Smooth muscle cell (in vitro differentiated cells): ENCODE data around the gene IMMP2L. TPM values are rescaled to one million over a fixed set of nuclear protein-coding genes. Genes with fewer than 3 reads are reported as not detected.

Experiments
- DNase-seq: peaks from one replicate; lab custom pipeline; 2025; ENCODE audit not compliant: unreplicated experiment; lab: John Stamatoyannopoulos, UW
- H2AFZ ChIP-seq: fragments of 200-600 bp; sonication (generic); 2 replicates; pipeline ENCODE4 v1.6.0; 2016; ENCODE audit warnings: antibody characterized with exemption, low read depth, mild to moderate bottlenecking
- H3F3A ChIP-seq: fragments of 200-600 bp; sonication (generic); 2 replicates; pipeline ENCODE4 v1.6.0; 2017; ENCODE audit warnings: antibody characterized with exemption, low read depth
- H3K27ac ChIP-seq: fragments of 200-600 bp; sonication (generic); 2 replicates; pipeline ENCODE4 v1.5.1; 2016; ENCODE audit warnings: low read depth, mild to moderate bottlenecking
- H3K27me3 ChIP-seq: fragments of 200-600 bp; sonication (generic); 2 replicates; pipeline ENCODE4 v1.6.1; 2016; ENCODE audit warnings: low read depth, mild to moderate bottlenecking
- H3K36me3 ChIP-seq: fragments of 200-600 bp; sonication (generic); 2 replicates; pipeline ENCODE4 v1.5.1; 2016; ENCODE audit warnings: low read depth
- H3K4me1 ChIP-seq: fragments of 200-600 bp; sonication (generic); 2 replicates; pipeline ENCODE4 v1.5.1; 2016; ENCODE audit warnings: low read depth
- H3K4me2 ChIP-seq: fragments of 200-600 bp; sonication (generic); 2 replicates; pipeline ENCODE4 v1.6.0; 2016; ENCODE audit warnings: mild to moderate bottlenecking
- H3K4me3 ChIP-seq: fragments of 200-600 bp; sonication (generic); 2 replicates; pipeline ENCODE4 v1.5.1; 2016; ENCODE audit warnings: mild to moderate bottlenecking
- H3K79me2 ChIP-seq: fragments of 200-600 bp; sonication (generic); 2 replicates; pipeline ENCODE4 v1.6.0; 2016; ENCODE audit warnings: low read depth, mild to moderate bottlenecking
- H3K9ac ChIP-seq: fragments of 200-600 bp; sonication (generic); 2 replicates; pipeline ENCODE4 v1.6.0; 2016; ENCODE audit warnings: low read depth
- H3K9me3 ChIP-seq: fragments of 200-600 bp; sonication (generic); replicated peaks from 2 replicates; pipeline ENCODE4 v1.5.1; 2016; ENCODE audit warnings: low read depth
- H4K20me1 ChIP-seq: fragments of 200-600 bp; sonication (generic); 2 replicates; pipeline ENCODE4 v1.6.0; 2016; ENCODE audit warnings: low read depth
- WGBS: methylation state at CpG from one replicate; pipeline ENCODE4 v1.1.7; 2016; ENCODE audit warnings: low lambda C conversion rate; 5-methylcytosine and 5-hydroxymethylcytosine counted together
- polyA plus RNA-seq: library from polyadenylated mRNA; unstranded; fragments of >200 nt; fragmentation: Nextera tagmentation; extraction: Ambion mirVana; gene quantifications from 2 replicates; pipeline ENCODE4 v1.2.1, GENCODE V29; 2016
- total RNA-seq: library from RNA; depleted of rRNA; stranded (reverse); fragments of >200 nt; gene quantifications from 2 replicates; pipeline ENCODE4 v1.2.3, GENCODE V29; 2014
- TF ChIP-seq, protein P1 (sequence below): fragments of 200-600 bp; sonication (generic); IDR thresholded peaks from 2 replicates; pipeline ENCODE4 v1.5.1; 2017; ENCODE audit warnings: borderline replicate concordance, mild to moderate bottlenecking, antibody characterized with exemption; ENCODE audit not compliant: insufficient read depth, poor library complexity, severe bottlenecking

Gene IMMP2L
- total and polyA plus RNA-seq, 2 experiments from 2014 or later, result 10.9 to 11.1 TPM

- no peaks in the 10 kb centered on the region for H3K36me3 ChIP-seq
- no peak overlapping the region for H3K27ac ChIP-seq
- TF ChIP-seq, protein P1, sequence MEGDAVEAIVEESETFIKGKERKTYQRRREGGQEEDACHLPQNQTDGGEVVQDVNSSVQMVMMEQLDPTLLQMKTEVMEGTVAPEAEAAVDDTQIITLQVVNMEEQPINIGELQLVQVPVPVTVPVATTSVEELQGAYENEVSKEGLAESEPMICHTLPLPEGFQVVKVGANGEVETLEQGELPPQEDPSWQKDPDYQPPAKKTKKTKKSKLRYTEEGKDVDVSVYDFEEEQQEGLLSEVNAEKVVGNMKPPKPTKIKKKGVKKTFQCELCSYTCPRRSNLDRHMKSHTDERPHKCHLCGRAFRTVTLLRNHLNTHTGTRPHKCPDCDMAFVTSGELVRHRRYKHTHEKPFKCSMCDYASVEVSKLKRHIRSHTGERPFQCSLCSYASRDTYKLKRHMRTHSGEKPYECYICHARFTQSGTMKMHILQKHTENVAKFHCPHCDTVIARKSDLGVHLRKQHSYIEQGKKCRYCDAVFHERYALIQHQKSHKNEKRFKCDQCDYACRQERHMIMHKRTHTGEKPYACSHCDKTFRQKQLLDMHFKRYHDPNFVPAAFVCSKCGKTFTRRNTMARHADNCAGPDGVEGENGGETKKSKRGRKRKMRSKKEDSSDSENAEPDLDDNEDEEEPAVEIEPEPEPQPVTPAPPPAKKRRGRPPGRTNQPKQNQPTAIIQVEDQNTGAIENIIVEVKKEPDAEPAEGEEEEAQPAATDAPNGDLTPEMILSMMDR, result no peak
- H2AFZ ChIP-seq, result no peak overlapping the region
- no peaks in the 10 kb centered on the region for H4K20me1 ChIP-seq
- DNase-seq, result no peak
- H3F3A ChIP-seq, result no peaks in the 10 kb centered on the region
- no peaks in the 10 kb centered on the region for H3K79me2 ChIP-seq
- H3K4me1 ChIP-seq, result no peaks in the 10 kb centered on the region
- no peak overlapping the region for H3K9ac ChIP-seq
- no peaks in the 10 kb centered on the region for H3K9me3 ChIP-seq
- H3K27me3 ChIP-seq, result no peaks in the 10 kb centered on the region
- WGBS, result 98% methylated on average over 2 of the region's 2 CpGs
- H3K4me3 ChIP-seq, result no peak overlapping the region
- H3K4me2 ChIP-seq, result no peak overlapping the region
Observed at GRCh38 chr7:110721395-110721794, 840.9 kb downstream of the IMMP2L start.

- Histone ChIP-seq H3K27ac (no peak overlapping the region), H3K36me3 (no peaks in the 10 kb centered on the region), H3K4me2 (no peak overlapping the region), H2AFZ (no peak overlapping the region), H3K4me1 (no peaks in the 10 kb centered on the region), H3K9me3 (no peaks in the 10 kb centered on the region), H3K79me2 (no peaks in the 10 kb centered on the region), H4K20me1 (no peaks in the 10 kb centered on the region), H3K27me3 (no peaks in the 10 kb centered on the region), H3K4me3 (no peak overlapping the region), H3K9ac (no peak overlapping the region), H3F3A (no peaks in the 10 kb centered on the region)
- DNase-seq, result no peak
- TF ChIP-seq, protein P1, result no peak
- 88% methylated on average over 3 of the region's 3 CpGs for WGBS
Observed at GRCh38 chr7:110720626-110721025, 841.7 kb downstream of the IMMP2L start.

GRCh38 chr7:110719741-110720140, 842.6 kb downstream of the IMMP2L start:
- TF ChIP-seq, protein P1, result no peak
- Histone ChIP-seq H4K20me1 (no peaks in the 10 kb centered on the region), H3K27me3 (no peaks in the 10 kb centered on the region), H2AFZ (no peak overlapping the region), H3K4me1 (no peaks in the 10 kb centered on the region), H3K9ac (no peak overlapping the region), H3K36me3 (no peaks in the 10 kb centered on the region), H3K4me3 (no peak overlapping the region), H3K4me2 (no peak overlapping the region), H3K79me2 (no peaks in the 10 kb centered on the region), H3K9me3 (no peaks in the 10 kb centered on the region), H3K27ac (no peak overlapping the region), H3F3A (no peaks in the 10 kb centered on the region)
- 91% methylated on average over 3 of the region's 3 CpGs for WGBS
- DNase-seq, result no peak

- H3K9ac ChIP-seq, result no peak overlapping the region
- no peaks in the 10 kb centered on the region for H3K4me1 ChIP-seq
- no peaks in the 10 kb centered on the region for H3K79me2 ChIP-seq
- H3K27ac ChIP-seq, result no peak overlapping the region
- no peak overlapping the region for H3K4me3 ChIP-seq
- no peak overlapping the region for H3K4me2 ChIP-seq
- no peak for DNase-seq
- no peaks in the 10 kb centered on the region for H3K36me3 ChIP-seq
- H4K20me1 ChIP-seq, result no peaks in the 10 kb centered on the region
- H2AFZ ChIP-seq, result no peak overlapping the region
- no peaks in the 10 kb centered on the region for H3F3A ChIP-seq
- H3K9me3 ChIP-seq, result no peaks in the 10 kb centered on the region
- TF ChIP-seq, protein P1, result no peak
- 54% methylated on average over 3 of the region's 3 CpGs for WGBS
- H3K27me3 ChIP-seq, result no peaks in the 10 kb centered on the region
Observed at GRCh38 chr7:110718503-110719205, 843.6 kb downstream of the IMMP2L start.
